VCaP (cell line): ENCODE measurements around the gene VGF.

Source experiments
- H3K27ac ChIP-seq: fragments of 450-650 bp; 2 replicates; pipeline ENCODE4 v1.5.1; 2017
- TF ChIP-seq, protein P1 (sequence below): fragments of 450-650 bp; conservative IDR thresholded peaks from 2 replicates; pipeline ENCODE4 v1.5.1; 2017; ENCODE audit warnings: mild to moderate bottlenecking, moderate library complexity

Gene VGF

DNA sequence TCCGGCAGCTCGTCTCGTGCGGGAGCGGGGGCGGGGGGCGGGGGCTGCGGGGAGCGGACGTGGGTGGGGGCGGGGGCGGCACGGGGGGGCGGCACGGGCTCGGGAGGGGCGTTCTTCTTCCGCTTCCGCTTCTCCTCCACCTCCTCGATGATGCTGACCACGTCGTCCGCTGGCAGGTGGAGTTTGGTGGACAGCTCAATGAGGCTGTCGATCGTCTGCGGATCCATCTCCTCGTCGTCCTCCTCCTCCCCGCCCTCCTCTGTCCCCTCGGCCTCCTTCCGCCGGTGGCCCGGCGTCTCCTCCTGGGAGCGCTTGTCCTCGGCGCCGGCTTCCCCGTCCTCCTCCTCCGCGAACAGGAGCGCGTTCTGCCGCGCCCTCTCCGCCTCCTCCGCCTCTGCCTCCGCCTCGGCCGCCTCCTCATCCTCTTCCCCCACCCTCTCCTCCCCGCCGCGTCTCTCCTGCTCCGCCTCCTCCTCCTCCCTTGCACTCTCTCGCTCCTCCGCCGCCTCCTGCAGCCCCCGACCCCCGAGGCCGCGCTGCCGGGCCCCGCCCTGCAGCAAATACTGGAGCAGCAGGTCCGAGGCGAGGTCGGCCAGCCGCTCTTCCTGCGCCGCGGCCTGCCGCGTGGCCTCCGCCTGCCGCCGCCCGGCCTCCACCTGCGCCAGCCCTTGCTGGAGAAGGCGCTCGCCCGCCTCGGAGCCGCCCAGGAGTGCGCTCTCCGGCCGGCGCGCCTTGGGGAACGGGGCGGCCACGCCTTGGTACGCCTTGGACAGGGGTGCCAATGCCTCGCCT is 1.9 kb downstream of the VGF start:
- H3K27ac ChIP-seq = peak overlapping the region; percentile 98
- TF ChIP-seq, protein P1, sequence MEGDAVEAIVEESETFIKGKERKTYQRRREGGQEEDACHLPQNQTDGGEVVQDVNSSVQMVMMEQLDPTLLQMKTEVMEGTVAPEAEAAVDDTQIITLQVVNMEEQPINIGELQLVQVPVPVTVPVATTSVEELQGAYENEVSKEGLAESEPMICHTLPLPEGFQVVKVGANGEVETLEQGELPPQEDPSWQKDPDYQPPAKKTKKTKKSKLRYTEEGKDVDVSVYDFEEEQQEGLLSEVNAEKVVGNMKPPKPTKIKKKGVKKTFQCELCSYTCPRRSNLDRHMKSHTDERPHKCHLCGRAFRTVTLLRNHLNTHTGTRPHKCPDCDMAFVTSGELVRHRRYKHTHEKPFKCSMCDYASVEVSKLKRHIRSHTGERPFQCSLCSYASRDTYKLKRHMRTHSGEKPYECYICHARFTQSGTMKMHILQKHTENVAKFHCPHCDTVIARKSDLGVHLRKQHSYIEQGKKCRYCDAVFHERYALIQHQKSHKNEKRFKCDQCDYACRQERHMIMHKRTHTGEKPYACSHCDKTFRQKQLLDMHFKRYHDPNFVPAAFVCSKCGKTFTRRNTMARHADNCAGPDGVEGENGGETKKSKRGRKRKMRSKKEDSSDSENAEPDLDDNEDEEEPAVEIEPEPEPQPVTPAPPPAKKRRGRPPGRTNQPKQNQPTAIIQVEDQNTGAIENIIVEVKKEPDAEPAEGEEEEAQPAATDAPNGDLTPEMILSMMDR = no peak

DNA sequence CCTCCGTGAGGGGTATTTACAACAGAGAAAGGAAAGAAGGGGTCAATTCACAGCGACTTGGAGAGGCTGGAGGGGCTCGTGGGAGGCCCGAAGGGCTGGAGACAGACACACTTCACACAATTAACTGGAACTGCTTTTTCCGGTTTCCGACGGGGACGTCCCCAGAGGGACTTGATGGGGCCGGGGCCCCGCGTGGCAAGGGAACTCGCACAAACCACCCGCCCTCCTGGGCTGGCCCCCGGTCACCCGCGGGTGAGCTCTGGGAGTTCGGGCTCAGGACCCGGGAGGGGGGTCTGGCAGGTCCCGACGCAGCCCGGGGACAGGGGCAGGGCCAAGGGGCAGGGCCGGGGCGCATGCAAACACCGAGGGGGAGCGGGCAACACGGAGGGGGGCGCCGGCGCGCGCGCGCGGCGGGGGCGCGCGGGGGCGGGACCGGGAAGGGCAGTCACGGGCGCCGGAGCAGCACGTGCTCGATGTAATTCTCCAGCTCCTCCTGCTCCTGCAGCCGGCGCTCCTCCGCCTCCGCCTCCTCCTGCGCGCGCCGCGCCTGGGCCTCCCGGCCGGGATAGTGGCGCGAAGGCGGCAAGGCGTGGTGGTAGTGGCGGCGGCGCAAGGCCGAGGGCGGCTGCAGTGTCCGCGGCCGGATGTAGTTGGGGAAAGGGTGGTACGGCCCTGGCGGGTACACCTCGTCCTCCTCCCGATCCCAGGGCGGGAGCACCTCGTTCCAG is 2.7 kb downstream of the VGF start:
- TF ChIP-seq, protein P1 = no peak
- peak overlapping the region; percentile 98 for H3K27ac ChIP-seq

DNA sequence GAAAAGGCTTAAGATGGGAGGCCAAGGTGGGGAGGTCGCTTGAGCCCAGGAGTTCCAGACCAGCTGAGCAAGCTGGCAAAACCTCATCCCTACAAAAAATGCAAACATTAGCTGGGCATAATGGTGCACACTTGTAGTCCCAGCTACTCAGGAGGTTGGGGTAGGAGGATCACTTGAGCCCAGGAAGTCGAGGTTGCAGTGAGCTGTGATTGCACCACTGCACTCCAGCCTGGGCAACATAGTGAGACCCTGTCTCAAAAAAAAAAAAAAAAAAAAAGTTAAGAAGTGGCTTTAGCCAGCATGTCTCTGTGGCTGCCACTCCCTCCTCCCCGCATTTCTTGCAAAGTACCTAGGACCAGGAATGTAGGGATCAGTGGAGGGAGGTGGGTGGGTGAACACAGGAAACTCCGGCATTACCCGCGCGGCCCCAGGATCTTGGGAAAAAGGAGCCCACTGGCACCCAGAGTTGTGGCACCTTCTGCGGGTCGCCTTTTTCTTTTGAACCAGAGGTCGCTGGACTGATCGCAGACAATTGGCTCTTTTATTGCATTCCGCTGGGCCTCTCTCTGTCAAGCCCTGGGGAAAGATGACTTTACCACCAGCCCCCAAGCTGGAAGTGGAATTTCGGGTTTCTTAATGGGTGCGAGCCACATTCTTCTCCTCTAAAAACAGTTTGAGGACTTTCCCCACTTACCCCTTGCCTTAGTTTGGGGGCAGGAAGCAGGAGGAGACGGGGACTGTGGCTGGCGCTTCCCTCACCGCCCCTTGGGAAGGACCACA is 3.5 kb downstream of the VGF start:
- TF ChIP-seq, protein P1 = no peak

DNA sequence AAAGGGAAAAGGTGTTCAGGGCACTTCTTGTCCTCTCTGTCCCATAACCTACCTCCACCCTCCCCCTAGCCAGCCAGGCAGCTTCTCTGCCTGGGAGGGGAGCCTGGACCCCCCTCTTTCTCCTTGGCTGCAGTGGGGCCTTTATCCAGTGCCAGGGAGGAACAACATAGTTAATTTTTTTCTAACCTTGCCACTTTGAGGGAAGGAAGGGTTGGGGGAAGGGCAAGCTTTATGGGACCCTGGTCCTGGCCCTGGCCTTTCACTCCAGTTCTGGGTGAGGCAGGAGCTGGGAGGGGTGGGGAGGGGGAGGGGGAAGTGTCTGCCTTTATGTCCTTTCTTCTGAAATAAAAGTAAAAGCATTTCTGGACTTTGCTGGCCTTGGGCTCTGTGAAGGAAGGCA is 4.5 kb downstream of the VGF start:
- peak overlapping the region; percentile 98 for H3K27ac ChIP-seq
- TF ChIP-seq, protein P1 = no peak

More for the DNA sequence above, 3.5 kb downstream of the VGF start:
- peak overlapping the region; percentile 98 for H3K27ac ChIP-seq

DNA sequence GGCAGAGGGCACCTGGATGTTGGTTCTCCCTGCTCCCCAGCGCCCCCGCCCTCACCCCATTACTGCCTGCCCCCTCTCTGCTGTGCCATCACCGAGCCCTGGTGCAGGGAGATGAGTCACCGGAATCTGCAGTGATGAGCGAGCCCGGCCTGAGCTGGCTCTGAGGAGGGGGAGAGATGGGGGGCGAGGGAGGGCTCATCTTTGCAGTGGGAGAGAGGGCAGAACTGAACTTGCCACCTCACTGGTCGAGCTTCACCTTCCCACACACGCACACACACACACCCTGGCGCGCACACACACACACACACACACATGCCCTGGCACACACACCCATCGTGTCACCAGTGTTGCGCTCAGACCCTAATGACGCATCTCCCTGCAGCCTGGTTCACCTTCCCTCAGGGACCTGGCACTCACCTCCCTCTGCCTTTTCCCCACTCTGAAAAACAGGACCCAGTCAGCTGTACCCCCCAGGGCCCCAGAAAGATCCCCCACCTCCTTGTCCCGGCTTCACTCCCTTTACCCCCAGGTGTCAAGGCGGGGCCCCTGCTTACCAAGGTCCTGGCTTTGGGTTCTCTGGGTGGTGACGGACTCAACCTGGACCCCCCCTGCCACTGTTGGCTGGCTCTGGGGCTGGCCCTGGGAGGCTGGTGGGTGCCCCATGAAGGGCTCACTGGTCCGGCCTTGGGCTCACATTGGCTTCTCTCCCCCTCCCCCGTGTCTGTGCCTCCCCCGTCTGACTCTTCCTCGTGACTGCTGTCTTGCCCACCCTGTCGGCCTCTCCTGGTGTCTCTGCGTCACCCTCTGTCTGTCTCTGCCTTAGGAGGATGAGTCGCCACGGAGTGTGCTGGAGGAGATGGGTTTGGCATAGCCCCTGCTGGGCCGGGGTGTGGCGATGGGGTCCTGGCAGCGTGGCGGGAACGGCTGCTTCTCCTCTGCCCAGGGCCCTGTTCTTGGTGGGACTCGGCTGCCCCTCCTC is 5.4 kb downstream of the VGF start:
- TF ChIP-seq, protein P1 = no peak
- H3K27ac ChIP-seq = peak overlapping the region; percentile 98

DNA sequence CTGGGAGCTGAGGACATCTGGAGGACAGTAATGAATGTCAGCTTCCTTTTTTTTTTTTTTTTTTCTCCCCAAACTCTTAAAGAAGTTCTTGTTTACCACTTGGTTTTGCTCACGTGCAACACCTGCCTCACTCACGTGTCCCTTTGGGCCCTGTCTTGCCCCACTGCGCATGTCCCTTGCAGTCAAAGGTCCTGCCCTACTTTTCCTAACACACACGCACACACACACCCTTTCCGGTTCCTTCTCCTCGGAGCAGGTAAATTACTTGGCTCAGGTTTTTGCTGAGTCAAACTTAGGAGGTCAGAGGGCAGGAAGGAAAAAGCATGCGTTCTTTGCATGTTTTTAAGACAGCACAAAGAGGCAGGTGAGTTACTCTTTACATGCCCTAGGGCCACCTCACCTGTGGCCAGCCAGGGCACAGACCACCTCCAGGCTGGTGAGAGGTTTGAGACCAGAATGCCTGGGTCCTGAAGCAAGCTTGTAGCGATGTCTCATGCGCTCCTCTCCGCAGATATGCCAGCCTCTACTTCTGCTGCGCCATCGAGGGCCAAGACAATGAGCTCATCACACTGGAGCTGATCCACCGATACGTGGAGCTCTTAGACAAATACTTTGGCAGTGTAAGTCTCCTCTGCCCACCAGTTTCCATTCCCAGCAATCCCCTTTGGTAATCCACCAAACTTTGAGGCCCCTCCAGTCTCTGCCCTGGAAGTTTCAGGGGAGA is 8.3 kb downstream of the VGF start:
- TF ChIP-seq, protein P1 = no peak
- H3K27ac ChIP-seq = no peak overlapping the region
